Glutamatergic neuron (in vitro differentiated cells): ENCODE measurements around the gene TBC1D22A. TPM values are rescaled to one million over a fixed set of nuclear protein-coding genes. Genes with fewer than 3 reads are reported as not detected.

Experiments used
- DNase-seq: peaks from one replicate; pipeline ENCODE4 v3.0.0; 2022
- H3K27ac Mint-ChIP-seq: one replicate; pipeline ENCODE4 v1.8.0; 2020; ENCODE audit warnings: mild to moderate bottlenecking, mixed read lengths, inconsistent platforms; ENCODE audit not compliant: unreplicated experiment
- H3K27me3 Mint-ChIP-seq: one replicate; pipeline ENCODE4 v1.8.0; 2020; ENCODE audit warnings: mild to moderate bottlenecking, moderate library complexity, mixed read lengths, inconsistent platforms; ENCODE audit not compliant: unreplicated experiment
- H3K36me3 Mint-ChIP-seq: one replicate; pipeline ENCODE4 v1.8.0; 2020; ENCODE audit warnings: mild to moderate bottlenecking, mixed read lengths, inconsistent platforms; ENCODE audit not compliant: unreplicated experiment
- H3K4me1 Mint-ChIP-seq: one replicate; pipeline ENCODE4 v1.8.0; 2020; ENCODE audit warnings: mild to moderate bottlenecking, low read depth, mixed read lengths, inconsistent platforms; ENCODE audit not compliant: unreplicated experiment
- H3K4me3 Mint-ChIP-seq: one replicate; pipeline ENCODE4 v1.8.0; 2020; ENCODE audit warnings: mild to moderate bottlenecking, mixed read lengths, inconsistent platforms; ENCODE audit not compliant: unreplicated experiment
- H3K9me3 Mint-ChIP-seq: one replicate; pipeline ENCODE4 v1.8.0; 2020; ENCODE audit warnings: mild to moderate bottlenecking, moderate library complexity, mixed read lengths, inconsistent platforms; ENCODE audit not compliant: unreplicated experiment
- CTCF ChIP-seq: fragments of 200-600 bp; sonication (generic); IDR thresholded peaks from one replicate; pipeline ENCODE4 v1.5.0; 2021; ENCODE audit not compliant: partially characterized antibody, unreplicated experiment
- total RNA-seq: library from RNA; stranded (reverse); fragmentation: NEBNext Ultra II Directional; extraction: Animal tissue kit (Norgen Biotek cat#: 25700); gene quantifications from one replicate; pipeline ENCODE4 v1.2.1, GENCODE V29; 2021; ENCODE audit not compliant: unreplicated experiment

TBC1D22A gene
- total RNA-seq, 1 donor from 2014 or later: 23.0 TPM

GRCh38 chr22:47175151-47176025 lies 412.9 kb downstream of the TBC1D22A start:
- H3K9me3 Mint-ChIP-seq: peaks cover 17% of the 10 kb centered on the region

GRCh38 chr22:47176026-47176389 lies 413.6 kb downstream of the TBC1D22A start:
- no peaks in the 10 kb centered on the region for H3K4me1 Mint-ChIP-seq
- peaks cover 18% of the 10 kb centered on the region for H3K9me3 Mint-ChIP-seq
- peaks cover 3% of the 10 kb centered on the region for H3K27me3 Mint-ChIP-seq
- peaks cover 21% of the 10 kb centered on the region for H3K36me3 Mint-ChIP-seq
- no peak for TF ChIP-seq CTCF
- DNase-seq: no peak
- no peak overlapping the region for H3K27ac Mint-ChIP-seq
- no peak overlapping the region for H3K4me3 Mint-ChIP-seq

More at GRCh38 chr22:47175151-47176025, 412.9 kb downstream of the TBC1D22A start:
- no peak for DNase-seq
- peaks cover under 1% of the 10 kb centered on the region for H3K4me1 Mint-ChIP-seq
- H3K36me3 Mint-ChIP-seq: peaks cover 15% of the 10 kb centered on the region
- no peak for TF ChIP-seq CTCF
- H3K27me3 Mint-ChIP-seq: peaks cover 3% of the 10 kb centered on the region
- H3K4me3 Mint-ChIP-seq: no peak overlapping the region
- H3K27ac Mint-ChIP-seq: no peak overlapping the region

GRCh38 chr22:47176573-47177333 lies 414.3 kb downstream of the TBC1D22A start:
- H3K27me3 Mint-ChIP-seq: peaks cover 3% of the 10 kb centered on the region
- H3K36me3 Mint-ChIP-seq: peaks cover 26% of the 10 kb centered on the region
- no peaks in the 10 kb centered on the region for H3K4me1 Mint-ChIP-seq
- no peak for TF ChIP-seq CTCF
- H3K4me3 Mint-ChIP-seq: no peak overlapping the region
- no peak overlapping the region for H3K27ac Mint-ChIP-seq
- DNase-seq: no peak
- H3K9me3 Mint-ChIP-seq: peaks cover 22% of the 10 kb centered on the region

GRCh38 chr22:47177334-47177815 lies 414.9 kb downstream of the TBC1D22A start:
- H3K4me1 Mint-ChIP-seq: no peaks in the 10 kb centered on the region
- no peak overlapping the region for H3K4me3 Mint-ChIP-seq
- H3K27ac Mint-ChIP-seq: no peak overlapping the region
- DNase-seq: no peak
- no peak for TF ChIP-seq CTCF
- peaks cover 26% of the 10 kb centered on the region for H3K9me3 Mint-ChIP-seq
- H3K36me3 Mint-ChIP-seq: peaks cover 24% of the 10 kb centered on the region
- peaks cover 5% of the 10 kb centered on the region for H3K27me3 Mint-ChIP-seq
